Measurements from ENCODE around the gene SLC25A18. TPM values are rescaled to one million over a fixed set of nuclear protein-coding genes. Genes with fewer than 3 reads are reported as not detected.

The SLC25A18 gene
- total RNA-seq, 1 experiment from 2014 or later = 3.9 TPM

- DNase-seq (ENCODE audit: low read depth, low spot score) (no peak), ATAC-seq (no peak)
- TF ChIP-seq TCF7L2 (IDR thresholded peaks at IDR 0.05; ENCODE audit: low read depth, low read length) (no peak), SIN3A (IDR thresholded peaks at IDR 0.05; ENCODE audit: borderline replicate concordance, insufficient read depth, low read depth, low read length) (no peak), CTCF (IDR thresholded peaks at IDR 0.05) (no peak), POLR2AphosphoS5 (IDR thresholded peaks at IDR 0.05; ENCODE audit: low read depth, low read length) (no peak)
- TF ChIP-seq, protein P1, sequence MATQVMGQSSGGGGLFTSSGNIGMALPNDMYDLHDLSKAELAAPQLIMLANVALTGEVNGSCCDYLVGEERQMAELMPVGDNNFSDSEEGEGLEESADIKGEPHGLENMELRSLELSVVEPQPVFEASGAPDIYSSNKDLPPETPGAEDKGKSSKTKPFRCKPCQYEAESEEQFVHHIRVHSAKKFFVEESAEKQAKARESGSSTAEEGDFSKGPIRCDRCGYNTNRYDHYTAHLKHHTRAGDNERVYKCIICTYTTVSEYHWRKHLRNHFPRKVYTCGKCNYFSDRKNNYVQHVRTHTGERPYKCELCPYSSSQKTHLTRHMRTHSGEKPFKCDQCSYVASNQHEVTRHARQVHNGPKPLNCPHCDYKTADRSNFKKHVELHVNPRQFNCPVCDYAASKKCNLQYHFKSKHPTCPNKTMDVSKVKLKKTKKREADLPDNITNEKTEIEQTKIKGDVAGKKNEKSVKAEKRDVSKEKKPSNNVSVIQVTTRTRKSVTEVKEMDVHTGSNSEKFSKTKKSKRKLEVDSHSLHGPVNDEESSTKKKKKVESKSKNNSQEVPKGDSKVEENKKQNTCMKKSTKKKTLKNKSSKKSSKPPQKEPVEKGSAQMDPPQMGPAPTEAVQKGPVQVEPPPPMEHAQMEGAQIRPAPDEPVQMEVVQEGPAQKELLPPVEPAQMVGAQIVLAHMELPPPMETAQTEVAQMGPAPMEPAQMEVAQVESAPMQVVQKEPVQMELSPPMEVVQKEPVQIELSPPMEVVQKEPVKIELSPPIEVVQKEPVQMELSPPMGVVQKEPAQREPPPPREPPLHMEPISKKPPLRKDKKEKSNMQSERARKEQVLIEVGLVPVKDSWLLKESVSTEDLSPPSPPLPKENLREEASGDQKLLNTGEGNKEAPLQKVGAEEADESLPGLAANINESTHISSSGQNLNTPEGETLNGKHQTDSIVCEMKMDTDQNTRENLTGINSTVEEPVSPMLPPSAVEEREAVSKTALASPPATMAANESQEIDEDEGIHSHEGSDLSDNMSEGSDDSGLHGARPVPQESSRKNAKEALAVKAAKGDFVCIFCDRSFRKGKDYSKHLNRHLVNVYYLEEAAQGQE (IDR thresholded peaks at IDR 0.05; ENCODE audit: insufficient read depth in 1 of 2, low read depth in 2 of 2, low read length in 1 of 2) = no peak
- Histone ChIP-seq H3K9me3 (ENCODE audit: control insufficient read depth, insufficient read depth, low read depth, low read length) (no peaks in the 10 kb centered on the region), H3K27ac (ENCODE audit: low read length) (no peak overlapping the region), H3K4me1 (ENCODE audit: control insufficient read depth, insufficient read depth, low read length) (no peaks in the 10 kb centered on the region), H3K27me3 (ENCODE audit: control insufficient read depth, insufficient read depth, low read length) (no peaks in the 10 kb centered on the region), H3K4me3 (ENCODE audit: low read depth in 2 of 2, low read length in 2 of 2) (no peak overlapping the region), H3K36me3 (ENCODE audit: control insufficient read depth, insufficient read depth, low read length) (no peaks in the 10 kb centered on the region)
- CTCF ChIA-PET = no interaction called here
- in situ Hi-C loops (cut with HindIII; ENCODE audit: low pct_unique_long_range_greater_than_20kb, low sequenced_read_pairs) (no loop called here), intact Hi-C loops (cut with micrococcal nuclease; ENCODE audit: unreplicated experiment) (no loop called here)
- POLR2A ChIA-PET = no interaction called here
- no TSS peak for BruUV-seq (replicated peaks)
These were observed 13.6 kb upstream of the SLC25A18 start for GRCh38 chr22:17549655-17550054.

GRCh38 chr22:17552737-17553136 is 10.6 kb upstream of the SLC25A18 start:
- ChIA-PET CTCF (no interaction called here), POLR2A (interaction anchor here (0.6 kb wide), 1 partner anchor 44 kb away, joined by 3 read pairs; no protein-coding TSS in a partner anchor)
- Histone ChIP-seq H3K36me3 (ENCODE audit: control insufficient read depth, insufficient read depth, low read length) (no peaks in the 10 kb centered on the region), H3K9me3 (ENCODE audit: control insufficient read depth, insufficient read depth, low read depth, low read length) (no peaks in the 10 kb centered on the region), H3K4me1 (ENCODE audit: control insufficient read depth, insufficient read depth, low read length) (no peaks in the 10 kb centered on the region), H3K27ac (ENCODE audit: low read length) (no peak overlapping the region), H3K4me3 (ENCODE audit: low read depth in 2 of 2, low read length in 2 of 2) (no peak overlapping the region), H3K27me3 (ENCODE audit: control insufficient read depth, insufficient read depth, low read length) (no peaks in the 10 kb centered on the region)
- ATAC-seq = no peak
- TF ChIP-seq, protein P1 (IDR thresholded peaks at IDR 0.05; ENCODE audit: insufficient read depth in 1 of 2, low read depth in 2 of 2, low read length in 1 of 2) = no peak
- no peak for TF ChIP-seq POLR2AphosphoS5 (IDR thresholded peaks at IDR 0.05; ENCODE audit: low read depth, low read length)
- no peak for TF ChIP-seq SIN3A (IDR thresholded peaks at IDR 0.05; ENCODE audit: borderline replicate concordance, insufficient read depth, low read depth, low read length)
- no peak for TF ChIP-seq TCF7L2 (IDR thresholded peaks at IDR 0.05; ENCODE audit: low read depth, low read length)
- no peak for TF ChIP-seq CTCF (IDR thresholded peaks at IDR 0.05)
- in situ Hi-C loops (cut with HindIII; ENCODE audit: low pct_unique_long_range_greater_than_20kb, low sequenced_read_pairs) (no loop called here), intact Hi-C loops (cut with micrococcal nuclease; ENCODE audit: unreplicated experiment) (no loop called here)
- DNase-seq (ENCODE audit: low read depth, low spot score) = no peak
- no TSS peak for BruUV-seq (replicated peaks)

All from Panc1 (cell line).